GM19043 (cell line): Measurements from ENCODE around the gene RAB4B.
"Not testable (repeated sequence)": the region's sequence is repeated elsewhere in the genome, so short reads cannot be mapped to it uniquely, and the experiment has no call there.

Experiments used
- ATAC-seq: cut with Tn5 transposase; IDR thresholded peaks from one replicate; pipeline ENCODE4 v1.9.1; 2021; ENCODE audit warnings: low read depth; ENCODE audit not compliant: unreplicated experiment

RAB4B gene

DNA sequence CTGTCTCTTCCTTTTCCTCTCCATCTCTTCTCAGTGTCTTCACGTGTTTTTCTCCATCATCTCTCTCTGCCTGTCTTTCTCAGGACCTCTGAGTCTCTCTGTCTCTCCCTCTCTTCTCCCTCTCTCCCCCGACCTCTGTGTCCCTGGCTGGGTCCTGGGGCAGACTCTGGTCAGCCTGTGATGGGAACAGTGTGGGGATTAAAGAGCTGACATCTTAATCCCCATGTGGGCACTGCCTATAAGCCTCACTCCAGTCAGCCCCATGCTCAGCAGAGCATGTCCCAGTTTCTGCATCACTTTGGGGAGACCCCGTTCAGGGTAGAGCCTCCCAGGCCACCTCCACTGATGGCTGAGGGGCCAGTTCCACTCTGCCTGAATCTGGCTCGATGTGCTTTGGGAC, 37.2 kb downstream of the RAB4B start:
- no peak for ATAC-seq

DNA sequence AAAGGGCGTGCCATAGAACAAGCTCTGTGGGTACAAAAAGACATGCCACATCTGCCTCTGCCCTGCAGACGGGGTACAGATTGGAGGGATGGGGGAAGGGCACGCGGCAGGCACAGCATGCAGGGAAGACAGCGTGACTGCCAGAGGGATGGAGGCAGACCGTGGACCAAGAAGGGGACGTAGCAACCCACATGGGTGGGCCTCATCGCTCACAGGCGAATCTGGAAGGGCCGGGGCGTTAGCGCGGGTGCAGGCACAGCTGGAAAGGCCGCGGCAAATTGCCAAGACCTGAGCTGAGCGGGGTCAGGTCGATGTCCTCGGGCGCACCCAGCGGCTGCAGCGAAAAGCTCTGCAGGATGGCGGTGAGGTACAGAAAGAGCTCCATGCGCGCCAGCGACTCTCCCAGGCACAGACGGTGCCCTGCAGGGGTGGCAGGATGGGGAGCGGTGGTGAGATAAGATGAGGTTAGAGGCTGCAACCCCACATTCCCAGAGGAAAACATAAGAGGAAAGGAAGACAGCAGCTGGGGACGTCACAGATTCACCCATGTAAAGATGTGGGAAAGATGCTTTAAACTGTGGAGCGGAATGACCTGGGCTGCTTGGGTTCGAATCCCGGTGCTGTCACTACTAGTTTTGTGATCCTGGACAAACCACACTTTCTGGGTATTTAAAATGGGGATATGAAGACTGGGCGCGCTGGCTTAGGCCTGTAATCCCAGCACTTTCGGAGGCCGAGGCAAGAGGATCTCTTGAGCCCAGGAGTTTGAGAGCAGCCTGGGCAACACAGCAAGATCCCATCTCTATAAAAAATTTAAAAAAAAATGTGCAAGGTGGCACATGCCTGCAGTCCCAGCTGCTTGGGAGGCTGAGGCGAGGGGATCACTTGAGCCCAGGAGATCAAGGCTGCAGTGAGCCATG, 40.7 kb downstream of the RAB4B start:
- ATAC-seq = not testable (repeated sequence)

DNA sequence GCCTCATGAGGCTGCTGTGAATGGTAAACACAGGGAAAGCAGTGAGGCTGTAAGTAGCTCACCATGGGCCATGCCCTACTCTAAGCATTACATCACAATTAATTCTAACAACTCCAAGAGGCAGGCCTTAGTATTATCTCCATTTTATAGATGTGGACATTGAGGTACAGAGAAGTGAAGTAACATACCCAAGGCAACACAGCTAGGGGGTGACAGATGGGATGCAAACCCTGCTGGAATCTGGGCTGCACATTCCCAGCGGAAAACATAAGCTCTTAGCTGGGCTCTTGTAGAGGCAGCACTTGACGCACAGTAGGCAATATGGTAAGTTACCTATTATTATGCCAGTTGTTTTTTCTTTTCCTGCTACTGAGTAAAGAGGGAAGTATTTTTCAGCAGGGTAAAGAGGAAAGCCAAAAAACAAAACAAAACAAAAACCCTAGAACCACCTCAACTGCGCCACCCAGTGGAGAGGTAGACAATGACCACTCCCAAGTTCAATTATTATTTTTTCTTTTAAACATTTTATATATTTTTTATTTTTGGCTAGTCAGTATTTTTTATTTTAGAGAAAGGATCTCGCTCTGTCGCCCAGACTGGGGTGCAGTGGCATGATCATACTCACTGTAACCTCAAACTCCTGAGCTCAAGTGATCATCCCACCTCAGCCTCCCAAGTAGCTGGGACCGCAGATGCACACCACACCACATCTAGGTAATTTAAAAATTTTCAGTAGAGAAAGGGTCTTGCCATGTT, 41.6 kb downstream of the RAB4B start:
- ATAC-seq = not testable (repeated sequence)

DNA sequence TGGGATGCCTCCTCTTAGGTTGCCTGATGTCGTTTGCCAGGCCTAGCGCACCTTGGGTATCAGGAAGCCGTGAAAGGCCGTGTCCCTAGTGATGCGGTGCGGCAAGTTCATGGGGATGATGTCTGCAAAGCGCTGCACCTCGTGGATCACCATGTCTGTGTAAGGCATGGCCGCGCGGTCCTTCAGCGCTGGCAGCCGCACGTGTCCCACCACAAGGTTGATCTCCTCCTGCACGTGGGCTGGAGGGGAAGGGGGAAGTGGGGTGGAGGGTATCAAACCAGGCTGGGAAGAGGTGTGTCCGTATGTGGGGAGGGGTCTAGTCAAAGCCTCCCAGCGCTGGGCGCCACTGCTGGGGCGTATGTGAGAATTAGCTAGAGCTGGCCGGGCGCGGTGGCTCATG, 44.1 kb downstream of the RAB4B start:
- no peak for ATAC-seq

DNA sequence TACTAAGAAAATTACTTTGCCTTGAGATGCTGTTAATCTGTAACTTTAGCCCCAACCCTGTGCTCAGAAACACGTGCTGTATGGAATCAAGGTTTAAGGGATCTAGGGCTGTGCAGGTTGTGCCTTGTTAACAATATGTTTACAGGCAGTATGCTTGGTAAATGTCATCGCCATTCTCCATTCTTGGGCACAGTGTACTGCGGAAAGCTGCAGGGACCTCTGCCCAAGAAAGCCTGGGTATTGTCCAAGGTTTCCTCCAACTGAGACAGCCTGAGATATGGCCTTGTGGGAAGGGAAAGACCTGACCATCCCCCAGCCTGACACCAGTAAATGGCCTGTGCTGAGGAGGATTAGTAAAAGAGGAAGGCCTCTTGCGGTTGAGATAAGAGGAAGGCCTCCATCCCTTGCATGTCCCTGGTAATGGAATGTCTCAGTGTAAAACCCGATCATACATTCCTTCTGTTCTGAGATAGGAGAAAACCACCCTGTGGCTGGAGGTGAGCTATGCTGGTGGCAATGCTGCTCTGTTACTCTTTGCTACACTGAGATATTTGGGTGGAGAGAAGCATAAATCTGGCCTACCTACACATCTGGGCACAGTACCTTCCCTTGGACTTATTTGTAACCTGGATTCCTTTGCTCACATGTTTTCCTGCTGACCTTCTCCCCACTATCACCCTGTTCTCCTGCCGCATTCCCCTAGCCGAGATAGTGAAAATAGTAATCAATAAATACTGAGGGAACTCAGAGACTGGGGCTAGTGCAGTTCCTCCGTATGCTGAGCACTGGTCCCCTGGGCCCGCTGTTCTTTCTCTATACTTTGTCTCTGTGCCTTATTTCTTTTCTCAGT, 44.9 kb downstream of the RAB4B start:
- not testable (repeated sequence) for ATAC-seq

DNA sequence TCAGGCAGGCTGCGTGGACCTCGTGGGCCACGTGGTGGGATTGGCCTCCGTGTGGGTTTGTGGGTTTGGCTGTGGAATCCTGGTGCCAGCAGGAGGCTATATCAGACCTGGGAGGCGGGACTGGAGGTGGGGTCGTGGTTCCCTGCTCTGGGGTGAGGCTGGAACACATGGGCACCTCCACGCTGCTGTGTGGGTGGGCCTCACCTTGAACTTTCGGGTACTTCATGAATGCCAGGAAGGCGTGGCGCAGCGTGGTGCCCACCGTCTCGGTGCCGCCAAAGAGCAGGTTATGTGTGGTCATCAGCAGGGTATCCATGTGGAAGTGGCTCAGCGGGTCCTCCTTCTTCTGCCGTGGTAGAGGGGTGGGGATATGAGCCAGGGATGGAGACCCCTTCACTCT, 46.9 kb downstream of the RAB4B start:
- not testable (repeated sequence) for ATAC-seq

DNA sequence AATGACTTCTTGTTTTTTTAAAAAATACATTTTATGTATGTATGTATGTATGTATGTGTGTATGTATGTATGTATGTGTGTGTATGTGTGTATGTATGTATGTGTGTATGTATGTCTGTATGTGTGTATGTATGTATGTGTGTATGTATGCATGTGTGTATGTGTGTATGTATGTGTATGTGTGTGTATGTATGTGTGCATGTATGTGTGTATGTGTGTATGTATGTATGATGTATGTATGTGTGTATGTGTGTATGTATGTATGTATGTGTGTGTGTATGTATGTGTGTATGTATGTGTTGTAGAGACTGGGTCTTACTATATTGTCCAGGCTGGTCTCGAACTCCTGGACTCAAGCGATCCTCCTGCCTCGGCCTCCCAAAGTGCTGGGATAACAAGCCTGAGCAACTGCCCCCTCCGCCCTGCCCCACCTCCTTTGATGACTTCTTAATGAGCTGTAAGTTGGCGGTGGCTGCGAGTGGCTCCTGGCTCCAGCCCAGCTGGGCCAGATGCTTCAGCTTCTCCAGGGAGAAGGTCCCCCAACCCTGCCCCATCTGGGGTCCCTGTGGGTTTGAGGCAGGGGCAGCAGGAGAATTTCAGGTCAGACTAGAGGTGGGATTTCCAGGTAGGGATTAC, 47.5 kb downstream of the RAB4B start:
- not testable (repeated sequence) for ATAC-seq

DNA sequence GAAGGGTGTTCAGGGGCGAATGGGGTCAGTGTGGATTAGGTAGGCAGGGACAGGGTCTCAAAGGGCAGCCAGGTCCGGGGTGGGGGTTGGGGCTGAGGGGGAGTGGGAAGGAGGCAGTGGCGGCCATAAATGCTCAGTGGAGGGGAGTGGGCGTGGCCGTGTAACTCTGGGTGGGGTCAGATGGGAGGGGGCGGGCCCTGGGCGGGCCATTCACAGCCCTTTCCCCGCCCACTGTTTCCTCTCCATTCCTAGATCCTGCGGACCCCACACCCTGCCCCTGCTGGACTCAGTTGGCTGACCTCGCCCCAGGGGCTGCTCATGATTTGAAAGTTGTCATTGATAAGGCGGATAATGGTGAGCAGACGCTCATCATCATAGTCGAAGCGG, 48.3 kb downstream of the RAB4B start:
- ATAC-seq = not testable (repeated sequence)

DNA sequence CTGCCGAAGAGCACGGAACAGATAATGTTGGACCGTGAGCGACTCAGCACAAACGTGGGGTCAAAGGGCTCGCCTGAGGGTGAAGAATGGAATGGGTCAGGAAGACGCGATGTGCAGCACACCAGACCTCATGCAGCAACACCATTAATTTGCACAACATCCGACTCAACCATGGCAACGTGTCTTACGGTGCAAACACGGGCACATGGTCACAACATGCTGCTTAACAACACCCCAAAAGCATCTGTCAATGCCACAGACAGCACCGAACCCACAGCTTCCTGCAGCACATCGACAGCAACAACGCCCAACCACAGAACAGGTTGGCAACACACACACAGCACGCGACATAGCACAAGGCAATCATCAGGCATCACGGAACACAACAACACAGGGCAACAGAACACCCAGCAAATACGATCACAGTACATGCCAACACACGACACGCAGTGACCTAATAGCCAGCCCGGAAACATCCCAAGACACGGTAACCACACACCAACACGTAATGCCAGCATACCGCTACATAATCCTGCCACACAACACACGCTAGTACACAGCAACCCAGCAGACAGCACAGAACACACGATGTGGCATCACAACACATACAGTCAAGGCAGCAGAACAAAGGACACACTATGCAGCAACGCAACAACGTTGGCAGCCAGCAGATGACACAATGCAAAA, 48.8 kb downstream of the RAB4B start:
- ATAC-seq = not testable (repeated sequence)

DNA sequence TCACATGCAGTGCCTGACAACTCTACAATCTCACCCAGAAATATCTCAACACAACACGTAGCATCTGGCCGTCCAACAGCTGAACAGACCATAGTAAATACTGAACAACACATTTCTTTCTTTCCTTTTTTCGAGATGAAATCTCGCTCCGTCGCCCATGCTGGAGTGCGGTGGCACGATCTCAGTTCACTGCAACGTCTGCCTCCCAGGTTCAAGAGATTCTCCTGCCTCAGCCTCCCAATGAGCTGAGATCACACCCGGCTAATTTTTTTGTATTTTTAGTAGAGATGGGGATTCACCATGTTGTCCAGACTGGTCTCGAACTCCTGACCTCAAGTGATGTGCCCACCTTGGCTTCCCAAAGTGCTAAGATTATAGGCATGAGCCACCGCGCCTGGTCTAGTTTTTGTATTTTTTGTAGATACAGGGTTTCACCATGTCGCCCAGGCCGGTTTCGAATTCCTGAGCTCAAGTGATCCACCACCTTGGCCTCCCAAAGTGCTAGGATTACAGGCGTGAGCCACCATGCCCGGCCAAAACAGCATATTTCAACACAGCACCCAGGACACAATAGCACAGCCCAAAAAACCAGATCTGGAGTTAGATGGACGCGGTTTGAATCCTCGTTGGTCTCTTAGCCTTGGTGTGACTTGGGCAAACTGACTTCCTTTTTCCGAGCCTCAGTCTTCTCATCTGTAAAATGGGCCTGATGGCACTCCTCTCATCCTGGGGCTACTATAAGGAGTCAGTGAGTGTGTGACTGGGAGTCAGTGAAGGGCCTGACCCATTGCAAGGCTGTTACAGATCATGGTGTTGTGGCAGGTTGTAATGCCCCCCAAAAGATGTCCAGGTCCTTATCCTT, 49.6 kb downstream of the RAB4B start:
- ATAC-seq = no peak

DNA sequence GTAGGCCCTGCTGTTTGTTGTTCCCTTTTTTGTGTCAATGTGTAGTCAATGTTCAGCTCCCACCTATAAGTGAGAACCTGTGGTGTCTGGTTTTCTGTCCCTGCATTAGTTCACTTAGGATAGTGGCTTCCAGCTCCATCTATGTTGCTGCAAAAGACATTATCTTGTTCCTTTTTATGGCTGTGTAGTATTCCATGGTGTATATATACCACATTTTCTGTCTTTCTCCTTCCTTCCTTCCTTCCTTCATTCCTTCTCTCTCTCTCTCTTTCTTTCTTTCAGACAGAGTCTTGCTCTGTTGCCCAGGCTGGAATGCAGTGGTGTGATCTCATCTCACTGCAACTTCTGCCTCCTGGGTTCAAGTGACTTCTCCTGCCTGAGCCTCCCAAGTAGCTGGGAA, 51.2 kb downstream of the RAB4B start:
- no peak for ATAC-seq

DNA sequence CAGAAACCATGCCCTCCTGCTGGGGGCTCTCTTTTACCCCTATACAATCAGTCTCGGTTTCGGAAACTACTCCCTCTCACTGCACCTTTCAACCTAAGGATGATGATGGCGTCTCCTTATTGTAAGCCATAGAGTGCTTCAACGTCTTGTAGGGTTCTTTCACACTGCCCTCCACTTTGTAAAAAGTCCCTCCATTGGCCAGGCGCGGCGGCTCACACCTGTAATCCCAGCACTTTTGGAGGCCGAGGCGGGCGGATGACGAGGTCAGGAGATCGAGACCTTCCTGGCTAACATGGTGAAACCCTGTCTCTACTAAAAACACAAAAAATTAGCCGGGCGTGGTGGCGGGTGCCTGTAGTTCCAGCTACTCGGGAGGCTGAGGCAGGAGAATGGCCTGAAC, 52.7 kb downstream of the RAB4B start:
- not testable (repeated sequence) for ATAC-seq

DNA sequence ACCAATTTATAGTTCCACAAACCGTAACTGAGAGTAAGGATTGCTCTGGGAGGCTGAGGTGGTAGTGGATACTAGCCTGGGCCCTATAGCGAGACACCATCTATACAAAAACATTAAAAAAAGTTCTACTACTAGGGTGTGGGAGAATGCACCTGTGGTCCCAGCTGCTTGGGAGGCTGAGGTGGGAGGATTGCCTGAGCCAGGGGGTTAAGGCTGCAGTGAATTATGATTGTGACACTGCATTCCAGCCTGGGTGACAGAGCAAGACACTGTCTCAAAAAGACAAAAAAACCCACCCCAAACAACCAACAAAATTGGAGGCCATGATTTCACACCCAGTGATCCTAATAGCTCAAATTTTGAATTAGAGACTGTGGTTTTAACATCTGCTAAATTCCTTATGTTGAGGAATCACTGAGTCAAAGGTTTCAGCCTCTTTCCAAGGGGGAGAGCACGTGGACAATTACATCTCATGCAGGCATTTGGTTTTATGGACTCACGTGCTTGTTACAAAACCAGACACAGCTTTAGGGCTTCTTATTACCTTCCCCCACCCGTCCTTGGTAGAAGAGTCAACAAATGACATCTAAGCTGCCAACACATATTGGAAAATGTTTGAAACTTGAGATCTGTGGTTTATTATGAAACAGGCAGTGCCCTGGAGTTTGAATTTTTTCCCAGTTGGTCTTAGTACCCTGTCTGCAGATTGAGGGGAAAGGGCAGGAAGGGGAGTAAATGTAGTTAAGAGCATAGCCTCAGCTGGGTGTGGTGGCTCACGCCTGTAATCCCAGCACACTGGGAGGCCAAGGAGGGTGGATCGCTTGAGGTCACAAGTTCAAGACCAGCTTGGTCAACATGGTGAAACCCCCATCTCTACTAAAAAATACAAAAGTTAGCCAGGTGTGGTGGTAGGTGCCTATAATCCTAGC, 53.7 kb downstream of the RAB4B start:
- ATAC-seq = no peak

DNA sequence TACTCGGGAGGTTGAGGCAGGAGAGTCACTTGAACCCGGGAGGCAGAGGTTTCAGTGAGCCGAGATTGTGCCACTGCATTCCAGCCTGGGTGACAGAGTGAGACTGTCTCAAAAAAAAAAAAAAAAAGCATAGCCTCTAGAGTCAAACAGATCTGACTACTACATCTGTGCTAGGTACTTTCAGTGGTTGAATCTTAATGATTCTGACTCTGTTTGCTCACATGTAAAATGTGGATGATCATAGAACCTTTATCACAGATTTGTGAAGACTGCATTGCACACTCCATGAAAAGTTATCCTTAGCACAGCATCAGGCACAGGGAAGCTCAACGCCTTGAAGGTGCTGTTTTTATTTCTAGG, 54.4 kb downstream of the RAB4B start:
- ATAC-seq = not testable (repeated sequence)

DNA sequence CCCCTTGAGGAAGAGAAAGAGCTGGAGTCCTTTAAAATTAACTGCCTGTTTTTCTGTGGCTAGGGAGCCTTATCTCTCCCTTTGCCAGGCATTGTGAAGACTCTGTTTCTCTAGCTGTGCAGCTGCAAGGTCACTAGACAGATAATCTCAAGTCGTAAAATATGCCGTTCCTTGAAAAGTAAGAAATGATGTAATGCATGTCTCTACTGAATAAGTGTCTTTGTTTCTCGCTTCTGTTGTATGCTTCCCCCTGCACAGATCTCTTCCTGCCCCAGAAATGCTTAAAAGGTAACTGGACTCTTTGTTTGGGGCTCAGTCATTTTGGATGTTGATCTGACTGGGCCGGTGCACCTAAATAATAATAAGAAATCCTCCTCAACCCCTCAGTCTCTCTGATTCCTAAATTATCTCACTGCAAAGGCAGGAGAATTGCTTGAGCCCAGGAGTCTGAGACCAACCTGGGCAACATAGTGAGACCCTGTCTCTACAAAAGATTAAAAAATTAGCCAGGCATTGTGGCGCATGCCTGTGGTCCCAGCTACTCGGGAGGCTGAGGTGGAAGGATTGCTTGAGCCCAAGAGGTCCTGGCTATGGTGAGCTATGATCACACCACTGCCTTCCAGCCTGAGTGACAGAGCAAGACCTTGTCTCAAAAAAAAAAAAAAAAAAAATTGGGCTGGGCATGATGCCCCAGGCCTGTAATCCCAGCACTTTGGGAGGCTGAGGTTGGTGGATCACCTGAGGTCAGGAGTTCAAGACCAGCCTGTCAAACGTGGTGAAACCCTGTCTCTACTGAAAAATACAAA, 55.9 kb downstream of the RAB4B start:
- ATAC-seq = not testable (repeated sequence)

DNA sequence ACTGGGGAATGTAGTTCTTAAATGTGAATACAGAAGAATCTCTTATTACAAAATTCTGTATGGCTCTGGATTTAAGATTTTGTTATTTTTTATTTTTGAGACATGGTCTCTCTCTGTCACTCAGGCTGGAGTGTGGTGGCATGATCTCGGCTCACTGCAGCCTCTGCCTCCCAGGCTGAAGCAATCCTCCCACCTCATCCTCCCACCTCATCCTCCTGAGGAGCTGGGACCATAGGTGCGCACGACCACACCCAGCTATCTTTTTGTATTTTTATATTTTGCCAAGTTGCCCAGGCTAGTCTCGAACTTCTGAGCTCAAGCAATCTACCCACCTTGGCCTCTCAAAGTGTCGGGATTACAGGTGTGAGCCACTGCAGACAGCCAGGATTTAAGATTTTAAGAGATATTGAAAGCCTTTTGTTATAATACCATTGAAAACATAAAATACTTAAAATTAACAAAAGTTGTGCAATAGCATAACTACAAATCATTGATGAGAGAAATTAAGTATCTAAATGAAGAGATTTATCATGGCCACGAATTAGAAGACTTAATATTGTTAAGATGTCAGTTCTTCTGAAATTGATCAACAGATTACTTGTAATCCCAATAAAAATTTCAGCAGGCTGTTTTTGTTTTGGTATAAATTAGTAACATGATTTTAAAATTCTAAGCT, 58.8 kb downstream of the RAB4B start:
- no peak for ATAC-seq
